A673 (cell line): ENCODE results near the gene FGFR3. TPM values are rescaled to one million over a fixed set of nuclear protein-coding genes. Genes with fewer than 3 reads are reported as not detected.

Experiments
- BruUV-seq: library from RNA; stranded (reverse); fragments of 400-500 nt; replicated peaks from 2 replicates; lab custom pipeline; 2021; lab: Mats Ljungman, UMichigan
- CTCF ChIA-PET: fragments of 300-600 bp; sonication (Branson Sonifier 250); formaldehyde crosslinking; loops from one replicate; lab custom pipeline; 2022; ENCODE audit warnings: antibody characterized with exemption; lab: Charles Lee
- POLR2A ChIA-PET: fragments of 300-600 bp; sonication (Branson Sonifier 250); formaldehyde crosslinking; loops from one replicate; lab custom pipeline; 2022; ENCODE audit warnings: antibody characterized with exemption; ENCODE audit not compliant: low non-redundant PET; lab: Charles Lee
- DNase-seq: peaks from one replicate; pipeline ENCODE4 v3.0.0-alpha.2; 2015; ENCODE audit warnings: low spot score
- H3K27ac ChIP-seq: fragments of 200-600 bp; sonication (generic); 2 replicates; pipeline ENCODE4 v1.5.1; 2016; ENCODE audit warnings: mixed run types, low read depth, mild to moderate bottlenecking, mixed read lengths, antibody characterized with exemption, low read length; ENCODE audit not compliant: poor library complexity, severe bottlenecking
- H3K27me3 ChIP-seq: fragments of 200-600 bp; sonication (generic); replicated peaks from 2 replicates; pipeline ENCODE4 v1.6.1; 2017; ENCODE audit warnings: mixed run types, low read depth, mild to moderate bottlenecking, mixed read lengths, antibody characterized with exemption, low read length; ENCODE audit not compliant: insufficient read depth, poor library complexity
- H3K36me3 ChIP-seq: fragments of 200-600 bp; sonication (generic); 2 replicates; pipeline ENCODE4 v1.6.1; 2016; ENCODE audit warnings: mixed run types, mild to moderate bottlenecking, mixed read lengths, antibody characterized with exemption, low read length; ENCODE audit not compliant: insufficient read depth, poor library complexity, severe bottlenecking
- H3K4me1 ChIP-seq: fragments of 200-600 bp; sonication (generic); 2 replicates; pipeline ENCODE4 v1.6.1; 2017; ENCODE audit warnings: mixed run types, mild to moderate bottlenecking, mixed read lengths, antibody characterized with exemption, low read length; ENCODE audit not compliant: insufficient read depth, poor library complexity, severe bottlenecking
- H3K4me3 ChIP-seq: fragments of 200-600 bp; sonication (generic); 2 replicates; pipeline ENCODE4 v1.5.1; 2016; ENCODE audit warnings: low read depth, mixed run types, mild to moderate bottlenecking, mixed read lengths, low read length; ENCODE audit not compliant: poor library complexity, severe bottlenecking
- H3K9me3 ChIP-seq: fragments of 200-600 bp; sonication (generic); 2 replicates; pipeline ENCODE4 v1.6.1; 2016; ENCODE audit warnings: mixed run types, low read depth, mild to moderate bottlenecking, mixed read lengths, antibody characterized with exemption, low read length; ENCODE audit not compliant: poor library complexity, severe bottlenecking
- EZH2 ChIP-seq: fragments of 200-600 bp; sonication (generic); IDR thresholded peaks from 2 replicates; pipeline ENCODE4 v1.6.1; 2017; ENCODE audit warnings: borderline replicate concordance, low read depth, mild to moderate bottlenecking, mixed read lengths, antibody characterized with exemption, low read length; ENCODE audit not compliant: poor library complexity, severe bottlenecking
- intact Hi-C: fragments of 100-400 bp; cut with micrococcal nuclease; formaldehyde crosslinking; loops from one replicate; pipeline ENCODE4 v1.10.0; 2022; ENCODE audit not compliant: unreplicated experiment
- total RNA-seq: library from RNA; stranded (reverse); gene quantifications from 2 replicates; pipeline ENCODE4 v1.2.3, GENCODE V29; 2021
- TF ChIP-seq, protein P1 (sequence below): fragments of 300-800, 200-600 bp; sonication (generic); conservative IDR thresholded peaks from 2 replicates; pipeline ENCODE4 v1.5.1; 2017; ENCODE audit warnings: low read depth, mild to moderate bottlenecking, antibody characterized with exemption, low read length, moderate library complexity, mixed read lengths

Gene FGFR3
- total RNA-seq, 1 experiment from 2014 or later: 5.5 TPM

DNA sequence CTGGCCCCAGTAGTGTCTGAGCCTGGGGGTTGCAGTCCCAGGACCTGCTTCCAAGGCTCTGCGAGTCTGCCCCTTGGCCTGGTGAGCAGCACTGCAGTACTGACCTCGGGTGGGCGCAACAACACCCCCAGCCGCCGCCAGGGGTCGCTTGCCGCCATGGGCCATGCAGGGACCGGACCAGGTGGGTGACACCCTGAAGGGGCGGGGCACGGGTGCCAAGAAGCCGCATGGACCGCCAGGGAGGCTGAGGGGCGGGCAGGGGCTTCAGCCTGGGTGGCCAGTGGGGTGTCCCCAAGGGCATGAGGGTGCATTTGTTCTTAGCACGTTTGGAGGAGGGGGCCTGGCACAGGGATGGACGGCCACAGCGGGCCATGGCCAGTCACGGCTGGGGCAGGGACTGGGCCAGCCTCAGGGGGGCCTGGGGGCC is 46.8 kb upstream of the FGFR3 start:
- no peaks in the 10 kb centered on the region for H3K27me3 ChIP-seq
- CTCF ChIA-PET: interaction anchor here (0.6 kb wide), 1 partner anchor 26 kb away, joined by 7 read pairs; the partner anchor contains the start of gene TMEM129

DNA sequence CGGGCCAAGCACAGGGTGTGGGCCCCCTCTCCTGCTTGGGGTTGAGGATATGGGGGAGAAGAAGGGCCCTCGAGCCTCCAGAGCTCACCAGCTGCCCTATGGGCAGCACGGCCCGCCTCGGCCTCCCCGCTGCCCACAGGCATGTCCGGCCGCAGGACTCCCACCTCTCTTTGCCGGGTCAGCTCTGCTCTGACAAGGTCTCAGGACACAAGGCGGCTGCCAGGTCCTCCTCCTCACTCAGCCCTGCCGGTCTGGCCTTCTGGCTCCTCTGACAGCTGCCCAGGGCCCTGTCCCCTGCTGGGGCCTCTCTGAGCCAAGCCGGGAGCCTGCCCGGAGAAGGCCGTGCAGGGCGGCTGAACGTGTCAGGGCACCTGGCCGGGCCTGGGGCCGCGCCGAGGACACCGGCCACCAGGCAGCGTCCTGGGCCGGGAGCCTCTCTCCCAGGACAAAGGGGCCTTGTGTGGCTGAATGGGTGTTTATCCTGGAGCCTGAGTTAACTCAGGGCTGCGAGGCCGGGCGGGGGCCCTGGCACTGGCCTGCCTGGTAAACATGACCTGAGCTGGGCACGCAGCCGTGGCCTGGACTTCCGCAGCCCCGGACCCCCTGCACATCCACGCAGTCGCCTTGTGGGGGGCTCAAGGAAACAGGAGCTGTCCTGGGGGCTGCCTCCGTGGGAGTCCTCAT is 46.0 kb upstream of the FGFR3 start:
- no TSS peak for BruUV-seq
- intact Hi-C loops: loop anchor here (1.0 to 5.0 kb wide), 4 partner anchors 63 to 440 kb away; no protein-coding TSS in a partner anchor

More for the DNA sequence above, 46.8 kb upstream of the FGFR3 start:
- Histone ChIP-seq H3K9me3 (no peaks in the 10 kb centered on the region), H3K27ac (no peak overlapping the region), H3K36me3 (peaks cover 31% of the 10 kb centered on the region), H3K4me1 (no peaks in the 10 kb centered on the region), H3K4me3 (no peak overlapping the region)
- BruUV-seq: no TSS peak
- no peak for TF ChIP-seq EZH2
- TF ChIP-seq, protein P1, sequence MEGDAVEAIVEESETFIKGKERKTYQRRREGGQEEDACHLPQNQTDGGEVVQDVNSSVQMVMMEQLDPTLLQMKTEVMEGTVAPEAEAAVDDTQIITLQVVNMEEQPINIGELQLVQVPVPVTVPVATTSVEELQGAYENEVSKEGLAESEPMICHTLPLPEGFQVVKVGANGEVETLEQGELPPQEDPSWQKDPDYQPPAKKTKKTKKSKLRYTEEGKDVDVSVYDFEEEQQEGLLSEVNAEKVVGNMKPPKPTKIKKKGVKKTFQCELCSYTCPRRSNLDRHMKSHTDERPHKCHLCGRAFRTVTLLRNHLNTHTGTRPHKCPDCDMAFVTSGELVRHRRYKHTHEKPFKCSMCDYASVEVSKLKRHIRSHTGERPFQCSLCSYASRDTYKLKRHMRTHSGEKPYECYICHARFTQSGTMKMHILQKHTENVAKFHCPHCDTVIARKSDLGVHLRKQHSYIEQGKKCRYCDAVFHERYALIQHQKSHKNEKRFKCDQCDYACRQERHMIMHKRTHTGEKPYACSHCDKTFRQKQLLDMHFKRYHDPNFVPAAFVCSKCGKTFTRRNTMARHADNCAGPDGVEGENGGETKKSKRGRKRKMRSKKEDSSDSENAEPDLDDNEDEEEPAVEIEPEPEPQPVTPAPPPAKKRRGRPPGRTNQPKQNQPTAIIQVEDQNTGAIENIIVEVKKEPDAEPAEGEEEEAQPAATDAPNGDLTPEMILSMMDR: peak; percentile 92
- intact Hi-C loops: loop anchor here (1.0 to 5.0 kb wide), 4 partner anchors 64 to 441 kb away; no protein-coding TSS in a partner anchor
- DNase-seq: peak; percentile 83
- POLR2A ChIA-PET: interaction anchor here (0.6 kb wide), 1 partner anchor 86 kb away, joined by 5 read pairs; no protein-coding TSS in a partner anchor

DNA sequence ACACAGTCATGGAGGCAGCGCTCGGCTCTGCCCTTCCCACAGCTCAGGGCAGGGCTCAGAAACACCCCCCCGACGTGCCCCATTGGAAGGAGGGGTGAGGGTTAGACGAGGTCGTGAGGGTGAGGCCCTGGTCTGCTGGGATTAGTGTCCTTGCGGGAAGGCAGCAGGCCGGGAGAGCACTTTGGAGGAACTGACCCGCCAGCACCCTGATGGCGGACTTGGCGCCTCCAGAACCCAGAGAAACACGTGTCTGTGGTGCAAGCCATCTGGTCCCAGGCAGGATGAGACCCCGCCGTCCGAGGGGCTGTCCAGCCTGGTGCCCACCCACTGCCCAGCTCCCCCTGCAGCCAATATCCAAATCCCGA is 45.5 kb upstream of the FGFR3 start:
- Histone ChIP-seq H3K9me3 (no peaks in the 10 kb centered on the region), H3K4me3 (no peak overlapping the region), H3K36me3 (peaks cover 20% of the 10 kb centered on the region), H3K27ac (no peak overlapping the region), H3K27me3 (no peaks in the 10 kb centered on the region), H3K4me1 (no peaks in the 10 kb centered on the region)
- no peak for DNase-seq
- no TSS peak for BruUV-seq
- TF ChIP-seq, protein P1: no peak
- no peak for TF ChIP-seq EZH2
- intact Hi-C loops: loop anchor here (5.0 kb wide), 3 partner anchors 150 to 440 kb away; no protein-coding TSS in a partner anchor
- POLR2A ChIA-PET: no interaction called here
- CTCF ChIA-PET: interaction anchor here (0.9 to 1.2 kb wide), 3 partner anchors 20 to 59 kb away, joined by 4 to 9 read pairs (median 4); no protein-coding TSS in a partner anchor

More for the DNA sequence above, 46.0 kb upstream of the FGFR3 start:
- no peak overlapping the region for H3K4me3 ChIP-seq
- TF ChIP-seq EZH2: no peak
- TF ChIP-seq, protein P1: no peak
- no peak overlapping the region for H3K27ac ChIP-seq
- no peaks in the 10 kb centered on the region for H3K9me3 ChIP-seq
- ChIA-PET POLR2A (interaction anchor here (0.6 kb wide), 2 partner anchors 65 to 86 kb away, joined by 5 to 24 read pairs; no protein-coding TSS in a partner anchor), CTCF (interaction anchor here (0.6 kb wide), 1 partner anchor 26 kb away, joined by 7 read pairs; the partner anchor contains the start of gene TMEM129)
- H3K36me3 ChIP-seq: peaks cover 23% of the 10 kb centered on the region
- DNase-seq: no peak
- no peaks in the 10 kb centered on the region for H3K27me3 ChIP-seq
- H3K4me1 ChIP-seq: no peaks in the 10 kb centered on the region
